Esophagus squamous epithelium (tissue), 5 donors: ENCODE data around the gene AOPEP. TPM values are rescaled to one million over a fixed set of nuclear protein-coding genes. Genes with fewer than 3 reads are reported as not detected.

Source experiments
- DNase-seq: peaks from one replicate; lab custom pipeline; 2025; lab: John Stamatoyannopoulos, UW
- H3K27ac ChIP-seq, 4 donors: fragments of 200-600 bp; sonication (generic); one replicate each; pipeline ENCODE4 v1.5.1; 2016 to 2019; ENCODE audit warnings: mild to moderate bottlenecking in 1 of 4
- H3K27me3 ChIP-seq, 4 donors: fragments of 200-600 bp; sonication (generic); 1 replicate in 3 of 4; 2 replicates in 1 of 4; pipeline versions ENCODE4 v1.5.1 to v1.6.0; 2017 to 2021; ENCODE audit warnings: antibody characterized with exemption in 1 of 4
- H3K36me3 ChIP-seq, 3 donors: fragments of 200-600 bp; sonication (generic); one replicate each; pipeline ENCODE4 v1.5.1; 2016 to 2019
- H3K4me1 ChIP-seq, 3 donors: fragments of 200-600 bp; sonication (generic); one replicate each; pipeline ENCODE4 v1.5.1; 2017 to 2019
- H3K4me3 ChIP-seq, 4 donors: fragments of 200-600 bp; sonication (generic); 1 replicate in 3 of 4; 2 replicates in 1 of 4; pipeline ENCODE4 v1.5.1; 2016 to 2019; ENCODE audit warnings: mild to moderate bottlenecking in 2 of 4, moderate library complexity in 1 of 4
- H3K9me3 ChIP-seq, 3 donors: fragments of 200-600 bp; sonication (generic); one replicate each; pipeline ENCODE4 v1.5.1; 2016 to 2019
- CTCF ChIP-seq, 6 experiments: fragments of 450-650 bp in 4 of 6; fragments of 200-600 bp in 2 of 6; sonication (generic) in 2 of 6; IDR thresholded peaks; one replicate each; pipeline ENCODE4 v1.5.1; 2016 to 2019; ENCODE audit warnings: antibody characterized with exemption in 6 of 6, mild to moderate bottlenecking in 4 of 6, moderate library complexity in 4 of 6
- POLR2A ChIP-seq, 4 donors: fragments of 450-650 bp; IDR thresholded peaks; one replicate each; pipeline ENCODE4 v1.6.1; 2017; ENCODE audit warnings: antibody characterized with exemption in 4 of 4, mild to moderate bottlenecking in 4 of 4, moderate library complexity in 3 of 4
- WGBS, 2 donors: methylation state at CpG; one replicate each; pipeline ENCODE4 v1.1.5; 2018; 5-methylcytosine and 5-hydroxymethylcytosine counted together
- intact Hi-C: fragments of 100-400 bp; cut with DNase I; formaldehyde crosslinking; loops from one replicate; pipeline ENCODE4 v1.15.0; 2022
- total RNA-seq, 4 donors: library from RNA; depleted of rRNA; stranded (reverse); fragments of >200 nt; gene quantifications; one replicate each; pipeline ENCODE4 v1.1.0, GENCODE V29; 2016
- donor health status: DM: yes; HTN: yes; CAD: no.

Gene AOPEP
- total RNA-seq, 4 donors from 2014 or later: 101 to 300 (median 115) TPM

DNA sequence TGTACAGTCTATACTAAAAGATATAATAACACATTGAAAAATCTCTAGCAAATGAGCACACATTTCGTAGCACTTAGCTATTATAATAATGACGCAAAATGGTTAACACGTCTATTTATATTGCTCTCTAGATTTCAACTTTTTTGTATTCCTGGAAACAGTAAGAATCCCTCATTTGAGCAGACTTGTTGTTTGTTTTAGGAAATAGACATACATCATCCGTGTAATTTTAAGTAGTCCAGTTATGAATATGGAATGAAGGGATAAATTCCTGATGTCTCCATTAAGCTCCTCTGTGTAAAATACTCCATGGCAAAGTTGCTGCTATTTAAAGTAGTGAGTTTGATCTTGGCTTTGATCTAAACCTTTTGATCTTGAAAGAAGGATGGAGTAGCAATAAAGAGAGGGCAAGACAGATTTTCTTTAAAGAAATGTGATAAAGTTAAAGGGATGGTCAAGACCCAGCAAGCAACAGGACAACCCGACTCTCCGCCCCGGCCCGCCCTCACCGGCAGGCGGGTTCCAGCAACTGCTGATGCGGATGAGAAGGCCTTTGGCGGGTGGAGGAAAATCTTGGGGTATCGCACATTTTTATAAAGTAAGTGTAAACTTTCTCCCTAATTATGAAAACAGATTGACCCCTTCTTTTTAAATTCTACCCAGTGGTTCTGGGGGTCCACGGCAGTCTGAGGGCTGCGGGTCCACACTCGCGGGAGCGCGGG, 277.4 kb downstream of the AOPEP start:
- WGBS, 2 donors: 7 to 10% methylated on average over 14 to 15 of the region's 19 CpGs
- Histone ChIP-seq H3K36me3 (peaks cover 0 to 6% (median 0%) of the 10 kb centered on the region in 3 donors), H3K9me3 (no peaks in the 10 kb centered on the region), H3K27ac (peak overlapping the region; percentile 97 to 100 (median 99)), H3K4me3 (peak overlapping the region; percentile 55 to 90 (median 72)), H3K4me1 (peaks cover 0 to 60% (median 4%) of the 10 kb centered on the region in 3 donors), H3K27me3 (peaks cover 0 to 13% (median 0%) of the 10 kb centered on the region in 4 donors)
- DNase-seq: no peak
- TF ChIP-seq POLR2A (IDR thresholded peaks at IDR 0.05) (peak in 1 of 4 donors; percentile 17), CTCF (IDR thresholded peaks at IDR 0.05) (peak in 3 of 6 experiments; percentile 25 to 44 (median 36))
- intact Hi-C loops: loop anchor here (10.0 kb wide), 2 partner anchors 79 to 219 kb away; no protein-coding TSS in a partner anchor

DNA sequence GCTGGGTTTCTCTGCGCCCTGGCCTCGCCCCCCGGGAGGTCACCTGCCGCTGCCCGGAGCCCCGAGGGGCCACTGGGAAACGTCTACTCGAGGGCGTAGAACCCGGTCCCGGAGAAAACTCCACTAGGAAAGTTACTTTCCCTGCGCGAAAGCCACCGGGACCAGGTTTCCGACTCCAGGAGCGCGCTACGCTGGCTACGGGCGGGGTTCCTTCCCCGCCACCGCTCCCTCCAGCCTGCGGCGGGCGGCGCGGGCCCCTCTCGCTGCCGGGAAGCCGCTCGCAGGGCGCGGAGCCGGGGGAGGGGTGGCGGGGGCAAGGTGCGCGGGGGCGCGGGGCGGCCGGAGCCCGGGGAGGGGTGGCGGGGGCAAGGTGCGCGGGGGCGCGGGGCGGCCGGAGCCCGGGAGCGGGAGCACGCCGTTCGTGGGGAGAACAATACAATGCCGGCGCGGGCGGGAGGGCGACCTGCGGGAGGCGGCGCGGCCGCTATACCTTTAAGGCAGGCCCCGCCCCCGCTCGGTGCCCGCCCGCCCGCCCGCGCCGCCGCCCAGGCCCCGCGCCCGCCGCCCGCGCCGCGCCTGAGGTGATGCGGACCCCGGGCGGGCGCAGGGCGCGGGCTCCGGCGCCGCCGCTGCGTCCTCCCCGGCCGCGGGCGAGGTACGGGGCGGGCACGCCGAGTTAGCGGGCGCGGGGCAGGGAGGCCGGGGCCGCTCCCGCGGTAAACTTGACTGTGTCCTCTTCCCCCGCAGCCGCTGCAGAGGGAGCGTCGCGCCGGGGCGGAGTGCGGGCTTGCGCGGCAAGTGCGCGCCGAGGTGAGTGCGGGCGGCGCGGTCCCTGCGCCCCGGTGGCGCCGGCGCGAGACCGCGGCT, 278.1 kb downstream of the AOPEP start:
- 0% methylated on average over 2 of the region's 133 CpGs; no CpG with 5 or more reads in 1 of the 2 donors for WGBS, 2 donors
- Histone ChIP-seq H3K27me3 (peaks cover 0 to 13% (median 0%) of the 10 kb centered on the region in 4 donors), H3K27ac (peak overlapping the region; percentile 97 to 100 (median 99)), H3K4me1 (peaks cover 0 to 68% (median 9%) of the 10 kb centered on the region in 3 donors), H3K36me3 (peaks cover 0 to 6% (median 0%) of the 10 kb centered on the region in 3 donors), H3K9me3 (no peaks in the 10 kb centered on the region), H3K4me3 (peak overlapping the region; percentile 55 to 90 (median 72))
- intact Hi-C loops: loop anchor here (10.0 kb wide), 2 partner anchors 80 to 220 kb away; no protein-coding TSS in a partner anchor
- peak in 2 of 4 donors; percentile 26 to 43 for TF ChIP-seq POLR2A (IDR thresholded peaks at IDR 0.05)
- peak in 1 of 6 experiments; percentile 7 for TF ChIP-seq CTCF (IDR thresholded peaks at IDR 0.05)
- DNase-seq: no peak

GRCh38 chr9:95005278-95006143, 279.0 kb downstream of the AOPEP start:
- no peak for TF ChIP-seq CTCF (IDR thresholded peaks at IDR 0.05)
- Histone ChIP-seq H3K36me3 (peaks cover 0 to 6% (median 0%) of the 10 kb centered on the region in 3 donors), H3K27ac (peak overlapping the region; percentile 97 to 100 (median 99)), H3K9me3 (no peaks in the 10 kb centered on the region), H3K27me3 (peaks cover 0 to 13% (median 0%) of the 10 kb centered on the region in 4 donors), H3K4me3 (peak overlapping the region; percentile 55 to 90 (median 72)), H3K4me1 (peaks cover 0 to 70% (median 5%) of the 10 kb centered on the region in 3 donors)
- no peak for DNase-seq
- intact Hi-C loops: loop anchor here (10.0 kb wide), 2 partner anchors 81 to 221 kb away; no protein-coding TSS in a partner anchor
- WGBS, 2 donors: 4 to 8% methylated on average over 13 to 14 of the region's 49 CpGs

GRCh38 chr9:95007226-95007869, 280.8 kb downstream of the AOPEP start:
- Histone ChIP-seq H3K27ac (peak overlapping the region; percentile 97 to 100 (median 99)), H3K27me3 (peaks cover 0 to 13% (median 0%) of the 10 kb centered on the region in 4 donors), H3K36me3 (peaks cover 0 to 18% (median 0%) of the 10 kb centered on the region in 3 donors), H3K4me3 (peak overlapping the region; percentile 55 to 90 (median 72)), H3K9me3 (no peaks in the 10 kb centered on the region), H3K4me1 (peaks cover 0 to 75% (median 17%) of the 10 kb centered on the region in 3 donors)
- WGBS, 2 donors: 20 to 37% methylated on average over 5 of the region's 5 CpGs
- TF ChIP-seq CTCF (IDR thresholded peaks at IDR 0.05) (no peak), POLR2A (IDR thresholded peaks at IDR 0.05) (peak in 2 of 4 donors; percentile 16 to 31)
- intact Hi-C loops: loop anchor here (10.0 kb wide), 2 partner anchors 83 to 223 kb away; no protein-coding TSS in a partner anchor
- no peak for DNase-seq
